Endodermal cell (in vitro differentiated cells): ENCODE measurements around the gene PDK3. TPM values are rescaled to one million over a fixed set of nuclear protein-coding genes. Genes with fewer than 3 reads are reported as not detected.
A peak's percentile ranks its signal among the peaks of the same experiment; 100 is the strongest.

Experiments
- DNase-seq: peaks from one replicate; pipeline ENCODE4 v3.0.0-alpha.2; 2017
- H3K27ac ChIP-seq: 2 replicates; pipeline ENCODE4 v1.5.1; 2013; ENCODE audit warnings: mild to moderate bottlenecking, low read depth, low read length, moderate library complexity
- H3K27me3 ChIP-seq: 2 replicates; pipeline ENCODE4 v1.6.1; 2013; ENCODE audit warnings: mild to moderate bottlenecking, low read length, moderate library complexity; ENCODE audit not compliant: insufficient read depth, control insufficient read depth, poor library complexity, severe bottlenecking
- H3K36me3 ChIP-seq: 2 replicates; pipeline ENCODE4 v1.7.0; 2013; ENCODE audit warnings: mild to moderate bottlenecking, low read length, moderate library complexity; ENCODE audit not compliant: control insufficient read depth, insufficient read depth
- H3K4me1 ChIP-seq: one replicate; pipeline ENCODE4 v1.7.0; 2013; ENCODE audit warnings: low read length; ENCODE audit not compliant: control insufficient read depth, insufficient read depth
- H3K4me3 ChIP-seq: 2 replicates; pipeline ENCODE4 v1.5.1; 2013; ENCODE audit warnings: mild to moderate bottlenecking, low read length, moderate library complexity
- H3K9ac ChIP-seq: 2 replicates; pipeline ENCODE4 v1.6.1; 2013; ENCODE audit warnings: mild to moderate bottlenecking, low read length, moderate library complexity; ENCODE audit not compliant: poor library complexity, severe bottlenecking; ENCODE audit errors: extremely low read depth
- H3K9me3 ChIP-seq: 2 replicates; pipeline ENCODE4 v1.6.1; 2013; ENCODE audit warnings: mild to moderate bottlenecking, low read length, moderate library complexity; ENCODE audit not compliant: control insufficient read depth
- H3K27ac Mint-ChIP-seq: 2 replicates; pipeline ENCODE4 v1.8.0; 2020; ENCODE audit warnings: mixed read lengths
- H3K27me3 Mint-ChIP-seq: 2 replicates; pipeline ENCODE4 v1.8.0; 2021; ENCODE audit warnings: mild to moderate bottlenecking, mixed read lengths; ENCODE audit not compliant: insufficient read depth
- H3K36me3 Mint-ChIP-seq: 2 replicates; pipeline ENCODE4 v1.8.0; 2020; ENCODE audit warnings: low read depth, mixed read lengths
- H3K4me1 Mint-ChIP-seq: 2 replicates; pipeline ENCODE4 v1.8.0; 2020; ENCODE audit warnings: mixed read lengths
- H3K4me3 Mint-ChIP-seq: 2 replicates; pipeline ENCODE4 v1.8.0; 2020; ENCODE audit warnings: mild to moderate bottlenecking, moderate library complexity, mixed read lengths
- H3K9me3 Mint-ChIP-seq: 2 replicates; pipeline ENCODE4 v1.8.0; 2020; ENCODE audit warnings: mild to moderate bottlenecking, mixed read lengths
- WGBS, 2 experiments: methylation state at CpG; one replicate each; pipeline versions ENCODE4 v1.1.5 to v1.1.7; 2013; ENCODE audit warnings: missing lambda C conversion rate in 2 of 2, mixed read lengths in 1 of 2; ENCODE audit not compliant: insufficient coverage in 1 of 2, insufficient read length in 1 of 2; 5-methylcytosine and 5-hydroxymethylcytosine counted together
- total RNA-seq, 2 donors: library from RNA; stranded (reverse); fragmentation: NEBNext Ultra II Directional in 1 of 2; extraction: Animal tissue kit (Norgen Biotek cat#: 25700) in 1 of 2; gene quantifications; 2 replicates in 1 of 2; 3 replicates in 1 of 2; pipeline ENCODE4 v1.2.1, GENCODE V29; 2021
- TF ChIP-seq, protein P1 (sequence below): fragments of 200-600 bp; sonication (generic); conservative IDR thresholded peaks from 2 replicates; pipeline ENCODE4 v1.5.0; 2021; ENCODE audit warnings: antibody characterized with exemption, mild to moderate bottlenecking

PDK3 gene
- total RNA-seq, 2 donors from 2014 or later, result 14.9 to 21.9 TPM

GRCh38 chrX:24465532-24465865 is 413 bp downstream of the PDK3 start:
- WGBS, 2 experiments, result 2 to 3% methylated on average over 7 to 25 of the region's 25 CpGs
- H3K36me3 ChIP-seq, result no peaks in the 10 kb centered on the region
- peak overlapping the region; percentile 78 for H3K4me3 ChIP-seq
- no peak for DNase-seq
- Mint-ChIP-seq H3K27me3 (peaks cover 6% of the 10 kb centered on the region), H3K9me3 (no peaks in the 10 kb centered on the region), H3K27ac (no peak overlapping the region), H3K4me3 (peak overlapping the region; percentile 78), H3K4me1 (peaks cover 10% of the 10 kb centered on the region), H3K36me3 (no peaks in the 10 kb centered on the region)
- TF ChIP-seq, protein P1, sequence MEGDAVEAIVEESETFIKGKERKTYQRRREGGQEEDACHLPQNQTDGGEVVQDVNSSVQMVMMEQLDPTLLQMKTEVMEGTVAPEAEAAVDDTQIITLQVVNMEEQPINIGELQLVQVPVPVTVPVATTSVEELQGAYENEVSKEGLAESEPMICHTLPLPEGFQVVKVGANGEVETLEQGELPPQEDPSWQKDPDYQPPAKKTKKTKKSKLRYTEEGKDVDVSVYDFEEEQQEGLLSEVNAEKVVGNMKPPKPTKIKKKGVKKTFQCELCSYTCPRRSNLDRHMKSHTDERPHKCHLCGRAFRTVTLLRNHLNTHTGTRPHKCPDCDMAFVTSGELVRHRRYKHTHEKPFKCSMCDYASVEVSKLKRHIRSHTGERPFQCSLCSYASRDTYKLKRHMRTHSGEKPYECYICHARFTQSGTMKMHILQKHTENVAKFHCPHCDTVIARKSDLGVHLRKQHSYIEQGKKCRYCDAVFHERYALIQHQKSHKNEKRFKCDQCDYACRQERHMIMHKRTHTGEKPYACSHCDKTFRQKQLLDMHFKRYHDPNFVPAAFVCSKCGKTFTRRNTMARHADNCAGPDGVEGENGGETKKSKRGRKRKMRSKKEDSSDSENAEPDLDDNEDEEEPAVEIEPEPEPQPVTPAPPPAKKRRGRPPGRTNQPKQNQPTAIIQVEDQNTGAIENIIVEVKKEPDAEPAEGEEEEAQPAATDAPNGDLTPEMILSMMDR, result no peak
- peak overlapping the region; percentile 30 for H3K9ac ChIP-seq
- no peaks in the 10 kb centered on the region for H3K27me3 ChIP-seq
- H3K4me1 ChIP-seq, result no peaks in the 10 kb centered on the region
- H3K9me3 ChIP-seq, result no peaks in the 10 kb centered on the region
- no peak overlapping the region for H3K27ac ChIP-seq

- H3K36me3 Mint-ChIP-seq, result no peaks in the 10 kb centered on the region
- peaks cover 6% of the 10 kb centered on the region for H3K27me3 Mint-ChIP-seq
- Histone ChIP-seq H3K4me1 (no peaks in the 10 kb centered on the region), H3K36me3 (no peaks in the 10 kb centered on the region), H3K9me3 (no peaks in the 10 kb centered on the region), H3K27ac (no peak overlapping the region), H3K9ac (no peak overlapping the region), H3K27me3 (no peaks in the 10 kb centered on the region), H3K4me3 (peak overlapping the region; percentile 78)
- H3K9me3 Mint-ChIP-seq, result no peaks in the 10 kb centered on the region
- H3K4me3 Mint-ChIP-seq, result peak overlapping the region; percentile 78
- TF ChIP-seq, protein P1, result no peak
- 61 to 90% methylated on average over 2 to 11 of the region's 11 CpGs for WGBS, 2 experiments
- H3K27ac Mint-ChIP-seq, result no peak overlapping the region
- peak; percentile 50 for DNase-seq
- H3K4me1 Mint-ChIP-seq, result peaks cover 10% of the 10 kb centered on the region
These were observed 939 bp downstream of the PDK3 start for GRCh38 chrX:24466025-24466424.

DNA sequence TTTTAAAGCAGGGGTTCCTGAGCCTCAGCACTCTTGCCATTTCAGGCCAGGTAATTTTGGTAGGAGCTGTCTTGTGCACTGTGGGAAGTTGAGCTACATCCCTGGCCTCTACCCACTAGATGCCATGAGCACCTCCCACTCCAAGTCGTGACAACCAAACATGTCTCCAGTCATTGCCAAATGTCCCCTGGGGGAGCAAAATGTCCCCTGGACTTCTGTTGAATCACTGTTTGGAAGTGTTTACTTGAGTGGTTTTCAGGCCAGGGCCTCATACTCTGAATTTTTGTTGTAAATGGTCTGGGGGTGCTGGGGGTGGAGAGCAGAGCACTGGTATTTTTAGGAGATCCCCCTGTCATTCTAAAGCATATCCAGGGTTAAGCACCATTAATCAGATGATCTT is 3.2 kb downstream of the PDK3 start:
- no peak overlapping the region for H3K4me3 Mint-ChIP-seq
- TF ChIP-seq, protein P1, result no peak
- H3K27ac Mint-ChIP-seq, result no peak overlapping the region

More for the DNA sequence above, 3.2 kb downstream of the PDK3 start:
- H3K36me3 ChIP-seq, result no peaks in the 10 kb centered on the region
- no peak overlapping the region for H3K27ac ChIP-seq
- no peak overlapping the region for H3K4me3 ChIP-seq
- H3K9me3 ChIP-seq, result no peaks in the 10 kb centered on the region
- no peak for DNase-seq
- peaks cover 6% of the 10 kb centered on the region for H3K27me3 Mint-ChIP-seq
- no peak overlapping the region for H3K9ac ChIP-seq
- H3K36me3 Mint-ChIP-seq, result no peaks in the 10 kb centered on the region
- H3K4me1 Mint-ChIP-seq, result peaks cover 10% of the 10 kb centered on the region
- no peaks in the 10 kb centered on the region for H3K4me1 ChIP-seq
- no peaks in the 10 kb centered on the region for H3K9me3 Mint-ChIP-seq
- 82% methylated on average over 1 of the region's 1 CpG; no CpG with 5 or more reads in 1 of the 2 experiments for WGBS, 2 experiments
- no peaks in the 10 kb centered on the region for H3K27me3 ChIP-seq
